Osteoblast (primary cell): ENCODE results near the gene CACNA1D. TPM values are rescaled to one million over a fixed set of nuclear protein-coding genes. Genes with fewer than 3 reads are reported as not detected.

ENCODE experiments used
- DNase-seq: peaks from one replicate; pipeline ENCODE4 v3.0.0; 2011; ENCODE audit warnings: low spot score, mixed read lengths; ENCODE audit not compliant: insufficient read length; ENCODE audit errors: missing footprints
- H2AFZ ChIP-seq: 2 replicates; pipeline ENCODE4 v1.6.0; 2011; ENCODE audit warnings: mild to moderate bottlenecking, low read length
- H3K27ac ChIP-seq: 2 replicates; pipeline ENCODE4 v1.5.1; 2011; ENCODE audit warnings: mild to moderate bottlenecking, low read depth, low read length, moderate library complexity
- H3K27me3 ChIP-seq: 2 replicates; pipeline ENCODE4 v1.6.0; 2012; ENCODE audit warnings: mild to moderate bottlenecking, control low read depth, inconsistent platforms, low read length, moderate library complexity; ENCODE audit not compliant: insufficient read depth
- H3K36me3 ChIP-seq: 2 replicates; pipeline ENCODE4 v1.5.1; 2011; ENCODE audit warnings: mild to moderate bottlenecking, low read length, control low read depth, moderate library complexity; ENCODE audit not compliant: insufficient read depth
- H3K4me1 ChIP-seq: 2 replicates; pipeline ENCODE4 v1.5.1; 2011; ENCODE audit warnings: mild to moderate bottlenecking, low read length, control low read depth, moderate library complexity; ENCODE audit not compliant: insufficient read depth
- H3K4me2 ChIP-seq: 2 replicates; pipeline ENCODE4 v1.6.0; 2011; ENCODE audit warnings: mild to moderate bottlenecking, low read length; ENCODE audit not compliant: insufficient read depth
- H3K4me3 ChIP-seq: fragments of 200-600 bp; sonication (generic); 3 replicates; pipeline ENCODE4 v1.5.1; 2012; ENCODE audit warnings: mild to moderate bottlenecking, low read length, inconsistent platforms; ENCODE audit not compliant: insufficient read depth
- H3K79me2 ChIP-seq: 2 replicates; pipeline ENCODE4 v1.6.0; 2012; ENCODE audit warnings: mild to moderate bottlenecking, low read length, control low read depth, inconsistent platforms; ENCODE audit not compliant: insufficient read depth
- H3K9me3 ChIP-seq: 2 replicates; pipeline ENCODE4 v1.5.1; 2011; ENCODE audit warnings: low read depth, low read length, control low read depth
- H4K20me1 ChIP-seq: 2 replicates; pipeline ENCODE4 v1.6.0; 2012; ENCODE audit warnings: mild to moderate bottlenecking, low read length, control low read depth; ENCODE audit not compliant: insufficient read depth
- CTCF ChIP-seq: IDR thresholded peaks from 2 replicates; pipeline ENCODE4 v1.5.1; 2011; ENCODE audit warnings: mild to moderate bottlenecking, low read depth, low read length, moderate library complexity; ENCODE audit errors: extremely low read depth
- total RNA-seq: library from RNA; depleted of rRNA; stranded (reverse); fragments of >200 nt; gene quantifications from 2 replicates; pipeline ENCODE4 v1.2.3, GENCODE V29; 2012

The CACNA1D gene
- total RNA-seq, 1 donor: under 0.01 TPM

DNA sequence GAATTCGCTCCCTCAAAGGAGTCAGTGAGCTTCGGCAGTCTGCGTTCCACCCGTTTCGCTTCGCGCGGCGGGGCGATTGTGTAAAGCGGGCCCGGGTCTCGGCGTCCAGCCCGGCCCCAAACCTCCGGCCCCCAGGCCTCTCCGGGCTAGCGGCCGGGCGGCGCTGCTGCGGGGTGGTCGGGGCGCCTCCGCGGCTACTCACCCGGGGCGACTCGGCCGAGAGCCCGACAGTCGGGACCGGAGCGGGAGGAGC is 351.4 kb downstream of the CACNA1D start:
- Histone ChIP-seq H3K27ac (no peak overlapping the region), H3K4me3 (peak overlapping the region; percentile 73), H3K79me2 (no peaks in the 10 kb centered on the region), H3K9me3 (no peaks in the 10 kb centered on the region), H3K4me2 (peak overlapping the region; percentile 83), H3K4me1 (peaks cover 4% of the 10 kb centered on the region), H3K36me3 (no peaks in the 10 kb centered on the region), H4K20me1 (no peaks in the 10 kb centered on the region), H3K27me3 (peaks cover 38% of the 10 kb centered on the region), H2AFZ (peak overlapping the region; percentile 88)
- no peak for DNase-seq
- TF ChIP-seq CTCF: no peak

- H3K79me2 ChIP-seq: no peaks in the 10 kb centered on the region
- peak within 1 kb of the TSS; percentile 88 for H2AFZ ChIP-seq
- H3K36me3 ChIP-seq: no peaks in the 10 kb centered on the region
- no peak for TF ChIP-seq CTCF
- H3K9me3 ChIP-seq: no peaks in the 10 kb centered on the region
- peak within 1 kb of the TSS; percentile 73 for H3K4me3 ChIP-seq
- peak within 1 kb of the TSS; percentile 83 for H3K4me2 ChIP-seq
- H3K27ac ChIP-seq: no peak within 1 kb of the TSS
- no peaks in the 10 kb centered on the region for H4K20me1 ChIP-seq
- H3K4me1 ChIP-seq: peaks cover 4% of the 10 kb centered on the region
- peaks cover 38% of the 10 kb centered on the region for H3K27me3 ChIP-seq
- peak; percentile 82 for DNase-seq
Observed at GRCh38 chr3:53846134-53846850, 351.9 kb downstream of the CACNA1D start, which contains the start of the genes CHDH and IL17RB. CHDH (minus strand) TSS chr3:53846419; CDS start chr3:53824008, 22,411 bp downstream. IL17RB (plus strand) TSS chr3:53846568; CDS start chr3:53846589, 21 bp downstream.

DNA sequence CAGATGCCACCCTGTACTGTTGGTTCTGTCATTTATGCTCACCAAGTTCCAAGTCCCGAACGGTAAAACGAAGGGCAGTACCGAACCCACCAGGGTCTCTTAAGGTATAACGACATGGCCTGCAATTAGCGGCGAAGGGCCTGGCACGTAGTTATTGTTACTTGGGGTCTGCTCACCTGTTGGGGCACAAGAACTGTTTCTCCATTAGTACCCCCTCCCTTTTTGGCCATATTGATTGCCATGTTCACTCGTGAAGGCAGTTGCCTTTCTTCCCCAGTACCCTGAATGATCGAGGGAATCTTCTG is 352.4 kb downstream of the CACNA1D start:
- H3K4me1 ChIP-seq: peaks cover 4% of the 10 kb centered on the region
- TF ChIP-seq CTCF: no peak
- H3K79me2 ChIP-seq: no peaks in the 10 kb centered on the region
- peaks cover 38% of the 10 kb centered on the region for H3K27me3 ChIP-seq
- no peak overlapping the region for H3K4me3 ChIP-seq
- DNase-seq: no peak
- H3K36me3 ChIP-seq: no peaks in the 10 kb centered on the region
- H3K27ac ChIP-seq: no peak overlapping the region
- peak overlapping the region; percentile 83 for H3K4me2 ChIP-seq
- H2AFZ ChIP-seq: no peak overlapping the region
- H3K9me3 ChIP-seq: no peaks in the 10 kb centered on the region
- H4K20me1 ChIP-seq: no peaks in the 10 kb centered on the region

GRCh38 chr3:53849916-53850315 is 355.5 kb downstream of the CACNA1D start:
- H3K27me3 ChIP-seq: peaks cover 35% of the 10 kb centered on the region
- H3K4me3 ChIP-seq: no peak overlapping the region
- H3K9me3 ChIP-seq: no peaks in the 10 kb centered on the region
- no peaks in the 10 kb centered on the region for H3K36me3 ChIP-seq
- H3K4me1 ChIP-seq: peaks cover 4% of the 10 kb centered on the region
- TF ChIP-seq CTCF: no peak
- H4K20me1 ChIP-seq: no peaks in the 10 kb centered on the region
- no peak for DNase-seq
- H3K27ac ChIP-seq: no peak overlapping the region
- H3K4me2 ChIP-seq: no peak overlapping the region
- H2AFZ ChIP-seq: no peak overlapping the region
- H3K79me2 ChIP-seq: no peaks in the 10 kb centered on the region
